HG02885 (cell line): ENCODE data around the gene NTHL1.

Experiments used
- ATAC-seq: cut with Tn5 transposase; IDR thresholded peaks from one replicate; pipeline ENCODE4 v1.9.1; 2021; ENCODE audit warnings: mild to moderate bottlenecking; ENCODE audit not compliant: unreplicated experiment, poor library complexity

NTHL1 gene

GRCh38 chr16:2070576-2071453 lies 23.2 kb upstream of the NTHL1 start:
- no peak for ATAC-seq

- no peak for ATAC-seq
Observed at GRCh38 chr16:2066139-2066538, 18.5 kb upstream of the NTHL1 start.

- no peak for ATAC-seq
Observed at GRCh38 chr16:2064368-2064945, 16.8 kb upstream of the NTHL1 start.

GRCh38 chr16:2063861-2064260 lies 16.2 kb upstream of the NTHL1 start:
- no peak for ATAC-seq

- no peak for ATAC-seq
Observed at GRCh38 chr16:2062801-2063200, 15.2 kb upstream of the NTHL1 start.

GRCh38 chr16:2061526-2061925 lies 13.9 kb upstream of the NTHL1 start:
- no peak for ATAC-seq

GRCh38 chr16:2061023-2061422 lies 13.4 kb upstream of the NTHL1 start:
- no peak for ATAC-seq

GRCh38 chr16:2060346-2060745 lies 12.7 kb upstream of the NTHL1 start:
- no peak for ATAC-seq

- no peak for ATAC-seq
Observed at GRCh38 chr16:2058872-2059271, 11.2 kb upstream of the NTHL1 start.

GRCh38 chr16:2058420-2058819 lies 10.8 kb upstream of the NTHL1 start:
- ATAC-seq: no peak

- ATAC-seq: no peak
Observed at GRCh38 chr16:2057438-2057837, 9.8 kb upstream of the NTHL1 start.

- ATAC-seq: no peak
Observed at GRCh38 chr16:2056681-2057407, 9.2 kb upstream of the NTHL1 start.

- no peak for ATAC-seq
Observed at GRCh38 chr16:2056077-2056476, 8.4 kb upstream of the NTHL1 start.

- ATAC-seq: no peak
Observed at GRCh38 chr16:2054543-2055245, 7.1 kb upstream of the NTHL1 start.

GRCh38 chr16:2053897-2054296 lies 6.3 kb upstream of the NTHL1 start:
- no peak for ATAC-seq

- ATAC-seq: no peak
Observed at GRCh38 chr16:2053211-2053610, 5.6 kb upstream of the NTHL1 start.

- no peak for ATAC-seq
Observed at GRCh38 chr16:2048116-2048543, 496 bp upstream of the NTHL1 start.

- no peak for ATAC-seq
Observed at GRCh38 chr16:2046893-2047329, 723 bp downstream of the NTHL1 start.

GRCh38 chr16:2045965-2046892 lies 1.4 kb downstream of the NTHL1 start:
- no peak for ATAC-seq

- no peak for ATAC-seq
Observed at GRCh38 chr16:2044541-2044940, 3.1 kb downstream of the NTHL1 start.
